SIG-M5 treated with dmso at 0.1 percent for 504 hours (cell line): ENCODE results near the gene TMEM9B.
"Not testable (repeated sequence)": the region's sequence is repeated elsewhere in the genome, so short reads cannot be mapped to it uniquely, and the experiment has no call there.

Experiments
- DNase-seq: peaks from one replicate; lab custom pipeline; 2025; ENCODE audit not compliant: unreplicated experiment; lab: John Stamatoyannopoulos, UW

TMEM9B gene

DNA sequence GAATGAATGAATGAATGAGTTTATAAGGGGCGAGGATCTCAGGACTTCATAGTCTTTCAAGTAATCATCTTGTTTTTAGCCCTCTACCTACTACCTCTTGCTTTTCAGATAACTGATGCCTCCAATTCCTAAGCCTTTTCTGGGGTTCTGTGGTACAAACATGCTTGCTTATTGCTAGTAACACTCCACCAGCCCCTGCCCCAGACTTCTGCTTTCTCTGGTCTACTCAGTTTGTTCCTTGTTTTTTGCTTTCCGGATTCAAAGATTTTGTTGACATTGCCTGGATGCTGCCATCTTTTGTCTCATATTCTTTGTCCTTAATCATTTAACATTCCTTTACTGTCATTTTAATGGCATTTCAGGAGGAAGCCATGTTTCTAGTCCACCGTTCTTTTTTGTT is 8.9 kb upstream of the TMEM9B start:
- DNase-seq: no peak

DNA sequence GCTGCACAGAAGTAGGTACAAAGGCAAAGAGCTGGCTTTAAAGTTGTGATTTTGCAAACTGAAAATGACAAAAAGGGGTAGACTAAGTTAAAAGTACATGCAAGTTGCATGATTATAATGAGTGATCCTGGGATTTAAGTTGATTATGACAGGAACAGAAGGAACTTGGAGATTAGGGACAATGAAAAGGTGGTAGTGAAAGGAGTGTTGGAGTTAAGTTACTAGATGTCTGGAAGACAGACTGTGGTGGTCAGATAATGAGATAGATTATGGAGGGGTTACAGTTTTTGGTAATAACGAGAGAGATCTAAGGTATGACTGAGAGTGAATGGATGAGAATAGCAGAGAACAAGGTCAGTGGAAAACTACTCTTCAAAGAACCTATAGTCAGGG is 7.7 kb upstream of the TMEM9B start:
- no peak for DNase-seq

DNA sequence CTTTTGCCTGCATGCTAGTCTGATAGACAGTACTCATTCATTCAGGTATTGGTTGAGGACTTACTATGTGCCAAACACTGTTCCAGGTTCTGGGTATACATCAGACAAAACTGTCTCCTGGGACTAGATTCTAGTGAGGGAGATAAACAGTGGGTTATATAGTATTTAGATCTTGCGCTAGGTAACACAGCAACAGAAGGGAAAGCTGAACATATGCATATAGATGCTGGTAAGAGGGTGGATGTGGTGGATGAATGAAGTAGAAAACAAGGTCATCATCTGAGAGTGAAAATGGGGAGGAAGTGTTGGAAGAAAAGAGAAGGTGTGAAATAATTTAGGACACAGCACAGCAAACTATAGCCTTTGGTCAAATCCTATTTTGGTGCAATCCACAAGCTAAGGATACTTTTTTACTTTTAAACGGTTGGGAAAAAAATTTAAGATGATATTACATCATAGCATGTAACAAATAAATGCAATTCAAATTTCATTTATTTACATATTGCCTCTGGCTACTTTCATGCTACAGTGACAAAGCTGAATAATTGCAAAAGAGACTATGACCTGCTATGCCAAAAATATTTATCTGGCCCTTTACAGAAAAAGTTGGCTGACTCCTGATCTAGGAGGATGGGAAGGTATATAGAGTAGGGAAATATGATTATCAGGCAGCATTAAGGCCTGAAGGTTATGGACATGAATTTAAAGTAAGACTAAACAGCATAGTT is 7.1 kb upstream of the TMEM9B start:
- DNase-seq: no peak

DNA sequence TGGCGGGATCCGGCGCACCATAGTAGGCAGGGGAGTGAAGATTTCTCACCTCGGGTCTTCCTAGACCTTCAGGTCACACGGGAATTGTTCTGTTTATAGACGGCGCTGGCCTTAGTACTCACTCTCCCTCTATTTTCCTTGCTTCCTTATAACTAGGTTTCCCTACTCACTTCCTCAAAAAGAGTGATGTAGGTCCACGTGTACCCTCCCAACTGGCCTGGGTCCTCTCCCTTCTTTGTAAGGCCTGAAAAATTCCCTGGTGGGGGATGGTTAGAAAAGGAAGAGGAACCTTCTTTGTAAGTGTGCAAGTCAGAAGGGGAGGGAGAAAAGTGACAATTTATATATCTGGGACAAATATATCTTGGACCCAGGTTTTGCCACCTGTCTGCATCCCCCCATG is 2.9 kb upstream of the TMEM9B start:
- no peak for DNase-seq

DNA sequence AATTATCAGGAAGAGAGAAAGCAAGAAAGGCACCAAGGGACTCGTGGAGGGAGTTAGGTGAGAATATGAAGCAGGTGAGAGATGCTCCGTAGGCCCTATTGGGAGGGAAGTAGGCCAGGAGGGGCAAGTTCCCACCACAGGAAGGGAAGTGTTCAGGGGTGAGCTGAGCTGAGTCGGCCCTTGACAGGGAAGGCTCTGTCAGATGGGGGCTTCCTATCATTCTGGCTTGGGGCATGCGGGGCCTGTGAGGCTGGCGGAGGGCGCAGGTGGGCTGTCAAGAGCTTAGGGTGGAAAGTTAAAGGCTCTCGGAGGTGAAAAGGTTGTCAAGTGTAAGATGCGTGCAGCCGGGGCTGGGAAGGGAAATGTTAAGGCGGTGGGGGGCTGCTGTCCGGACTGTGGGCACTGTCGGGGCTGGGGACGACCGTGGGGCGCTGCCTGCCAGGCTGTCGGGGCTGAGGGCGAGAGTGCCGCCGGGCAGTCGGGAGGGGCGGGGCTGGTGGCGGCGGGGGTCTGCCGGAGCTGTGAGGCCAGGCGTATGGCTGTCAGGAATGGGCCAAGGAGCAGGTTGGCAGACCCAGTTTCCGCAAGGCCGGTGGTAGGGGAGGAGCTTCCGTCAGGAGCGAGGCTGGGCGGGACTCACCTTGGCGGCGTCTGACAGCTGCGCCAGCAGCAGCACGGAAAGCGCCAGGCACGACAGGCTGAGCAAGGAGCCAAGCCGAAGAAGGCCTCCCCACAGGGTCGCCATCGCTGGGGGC is 496 bp downstream of the TMEM9B start:
- peak; percentile 56 for DNase-seq

DNA sequence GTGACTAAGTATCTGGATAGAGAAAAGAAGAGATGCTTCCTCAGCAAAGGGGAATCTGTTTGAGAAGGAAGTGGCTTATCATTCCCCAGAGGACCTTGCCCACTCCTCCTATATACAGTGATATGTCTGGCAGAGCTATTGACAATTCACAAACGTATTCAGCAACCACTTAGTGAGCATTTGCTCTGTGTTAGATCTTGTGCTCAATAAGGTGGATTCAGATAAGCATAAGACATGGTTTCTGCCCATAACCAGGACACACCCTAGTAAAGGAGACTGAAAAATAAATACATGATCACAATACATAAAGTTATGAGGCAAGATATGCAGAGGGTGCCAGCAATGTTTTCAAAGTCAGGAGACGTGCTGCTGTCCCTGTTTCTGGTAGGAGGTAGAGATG is 1.4 kb downstream of the TMEM9B start:
- no peak for DNase-seq

DNA sequence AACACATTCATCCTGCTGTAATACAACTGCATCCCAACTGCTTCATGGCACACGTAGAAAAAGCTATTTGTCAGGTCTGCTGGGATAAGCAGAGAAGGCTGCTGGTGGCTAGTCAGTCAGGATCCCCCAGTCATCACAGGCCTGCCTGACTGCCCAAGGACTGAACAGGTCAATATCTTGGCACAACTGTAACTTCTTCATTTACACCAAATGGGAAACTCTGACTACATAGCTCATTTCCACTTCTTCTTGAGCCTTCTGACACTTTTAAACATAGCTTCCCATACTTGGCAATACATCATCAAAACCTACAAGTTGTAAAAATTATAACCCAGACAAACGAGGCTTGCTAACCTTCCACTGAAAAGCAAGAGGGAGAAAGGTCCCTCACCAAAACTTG is 2.8 kb downstream of the TMEM9B start:
- no peak for DNase-seq

DNA sequence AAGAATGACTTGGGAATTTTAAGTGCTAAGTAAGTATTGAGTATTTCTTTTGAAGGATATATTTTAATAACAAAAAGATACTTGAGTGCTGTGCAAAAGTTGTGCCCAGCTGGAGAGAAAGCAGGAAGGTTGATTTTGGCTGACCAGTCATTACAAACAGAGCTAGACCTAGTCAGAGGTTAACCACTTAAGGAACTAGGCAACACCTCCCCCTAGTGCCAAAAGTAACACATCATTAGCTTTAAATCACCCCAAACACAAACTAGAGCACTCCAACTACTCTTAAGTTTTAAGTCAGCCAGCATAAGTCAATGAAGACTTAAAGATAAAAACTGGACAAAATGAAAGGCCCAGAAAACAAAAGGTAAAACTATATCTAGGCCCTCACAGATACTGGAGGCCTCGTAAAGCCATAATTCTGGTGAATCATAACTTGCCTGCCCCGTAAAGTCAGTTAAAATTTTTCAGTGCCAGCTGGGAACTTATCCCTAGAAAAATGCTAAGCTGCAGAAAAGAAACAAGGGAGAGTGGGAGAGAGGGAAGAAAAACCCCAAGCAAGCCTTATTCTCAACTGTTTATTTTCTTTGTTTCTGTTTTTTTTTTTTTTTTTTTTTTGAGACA is 4.6 kb downstream of the TMEM9B start:
- DNase-seq: peak; percentile 60

DNA sequence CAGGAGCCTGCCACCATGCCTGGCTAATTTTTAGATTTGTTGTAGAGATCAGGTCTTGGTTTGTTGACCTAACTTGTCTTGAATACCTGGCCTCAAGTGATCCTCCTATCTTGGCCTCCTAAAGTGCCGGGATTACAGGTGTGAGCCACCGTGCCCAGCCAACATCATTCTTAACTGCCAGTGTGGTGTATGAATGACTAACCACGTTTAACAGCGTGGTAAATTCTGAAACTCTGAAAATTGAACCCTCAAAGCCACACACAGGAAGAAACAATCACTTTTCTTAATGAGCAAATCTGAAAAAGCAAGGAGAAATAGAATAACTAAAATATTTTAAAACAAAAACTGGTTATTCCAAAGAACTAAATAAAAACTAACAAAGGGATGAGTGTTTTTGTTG is 7.4 kb downstream of the TMEM9B start:
- no peak for DNase-seq

DNA sequence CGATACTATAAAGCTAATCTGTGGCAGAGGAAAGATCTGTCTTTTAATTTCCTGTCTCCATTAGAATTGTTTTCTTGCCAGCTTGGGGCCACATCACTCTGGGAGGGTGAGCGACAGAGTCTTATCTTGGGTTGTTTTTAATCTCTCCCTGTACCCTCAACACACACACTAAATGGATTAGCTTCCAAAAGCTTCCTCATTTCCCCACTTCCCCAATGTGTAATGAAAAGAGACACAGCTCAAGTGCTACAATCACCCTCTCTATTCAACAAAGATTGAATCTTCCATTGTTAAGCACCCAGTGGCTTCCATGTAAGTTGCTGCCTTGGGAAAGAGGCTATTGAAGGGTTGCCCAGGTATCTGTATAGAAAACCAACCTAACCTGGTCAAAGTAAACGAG is 15.4 kb downstream of the TMEM9B start:
- DNase-seq: no peak

DNA sequence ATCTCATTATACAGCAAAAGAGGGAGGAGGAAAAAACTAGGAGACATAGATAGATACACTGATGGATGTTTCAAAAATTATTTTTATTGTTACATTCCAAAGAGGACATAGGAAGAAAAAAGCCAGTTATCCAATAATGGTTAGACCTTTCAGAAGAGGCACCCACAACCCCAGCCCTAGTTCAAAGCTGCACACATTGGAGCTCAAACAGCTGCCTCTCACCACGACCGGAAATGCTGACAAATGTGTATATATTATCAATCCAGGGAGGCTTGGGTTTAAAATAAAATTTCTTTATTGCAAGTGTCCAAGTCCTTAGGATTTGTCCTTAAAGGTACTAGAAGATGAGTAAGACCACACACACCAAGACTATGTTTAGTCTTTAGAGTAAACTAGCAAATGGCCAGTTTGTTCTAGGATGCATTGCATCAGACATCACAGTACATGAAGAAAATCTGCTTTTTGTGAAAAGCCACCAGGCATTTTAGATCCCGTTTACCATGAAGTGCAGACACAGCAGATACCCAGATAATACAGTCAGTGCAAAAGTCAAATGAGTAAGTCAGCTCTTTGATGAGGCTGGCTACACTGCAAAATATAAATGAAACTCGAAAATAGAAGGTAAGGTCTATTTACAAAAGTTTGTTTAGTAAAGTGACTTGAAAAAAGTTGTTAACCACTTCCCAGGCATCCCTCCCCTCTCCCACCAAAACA is 16.9 kb downstream of the TMEM9B start:
- no peak for DNase-seq

DNA sequence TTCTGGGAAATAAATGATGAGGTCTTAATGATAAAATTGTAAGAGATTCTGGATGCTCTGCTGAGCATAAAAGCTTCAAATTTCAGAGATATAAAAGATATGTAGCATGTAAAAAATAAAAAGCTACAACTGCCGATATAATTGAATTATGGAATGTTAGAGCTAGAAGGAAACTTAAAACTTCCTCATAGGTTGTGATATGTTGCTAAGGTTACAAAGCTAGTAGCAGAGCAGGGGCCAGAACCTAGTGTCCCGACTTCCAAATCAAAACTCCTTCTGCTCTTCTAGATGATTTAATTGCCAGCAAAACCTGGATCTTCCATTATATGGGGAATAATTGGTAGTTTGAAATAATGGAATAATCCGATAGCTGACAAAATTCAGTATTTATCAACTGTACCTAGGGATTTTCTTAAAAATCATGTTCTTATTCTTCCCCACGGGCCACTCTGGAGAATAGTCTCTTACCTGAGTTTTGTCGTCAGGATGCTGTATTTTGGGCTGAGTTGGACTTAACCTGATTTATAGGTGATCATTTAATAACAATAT is 21.6 kb downstream of the TMEM9B start, which contains the start of gene ASCL3:
TSS of gene ASCL3 (minus strand) at position 499 of the 549 bp plus-strand sequence. CDS start 4,855 bp downstream, outside the sequence.
- no peak for DNase-seq

DNA sequence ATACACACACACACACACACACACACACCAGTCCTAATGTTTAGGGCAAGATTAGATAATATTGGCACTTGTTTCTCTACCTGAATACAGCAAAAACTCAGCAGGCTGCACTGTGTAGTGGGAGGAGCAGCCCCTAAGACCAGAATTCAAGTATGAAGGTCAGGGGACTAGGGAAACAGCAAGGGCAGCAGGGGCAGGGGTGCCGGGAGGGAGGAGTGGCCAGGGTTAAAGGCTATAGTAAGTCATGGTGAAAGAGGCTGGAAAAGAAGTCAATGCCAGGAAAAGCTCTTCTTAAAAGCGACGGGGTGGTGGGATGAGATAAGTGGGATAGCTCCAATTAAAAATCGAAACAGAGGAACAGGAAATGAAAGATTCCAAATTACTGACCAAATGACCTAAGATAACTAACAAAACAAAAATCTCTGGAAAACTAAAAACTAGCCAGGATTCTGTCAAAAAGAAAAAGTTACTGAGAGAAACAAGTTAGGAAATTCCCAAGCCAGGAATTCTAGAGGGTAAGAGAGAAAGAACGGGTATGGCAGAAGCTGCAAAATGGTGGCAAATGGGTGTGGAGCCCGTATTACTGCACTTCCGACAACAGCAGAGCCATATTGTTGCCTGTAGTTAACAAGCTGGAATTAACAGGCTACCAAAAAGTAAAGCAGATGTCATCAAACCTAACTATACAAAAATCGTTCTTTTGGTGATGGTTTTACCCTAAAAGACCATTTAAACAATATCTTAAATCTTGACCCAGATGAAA is 22.7 kb downstream of the TMEM9B start:
- DNase-seq: no peak

DNA sequence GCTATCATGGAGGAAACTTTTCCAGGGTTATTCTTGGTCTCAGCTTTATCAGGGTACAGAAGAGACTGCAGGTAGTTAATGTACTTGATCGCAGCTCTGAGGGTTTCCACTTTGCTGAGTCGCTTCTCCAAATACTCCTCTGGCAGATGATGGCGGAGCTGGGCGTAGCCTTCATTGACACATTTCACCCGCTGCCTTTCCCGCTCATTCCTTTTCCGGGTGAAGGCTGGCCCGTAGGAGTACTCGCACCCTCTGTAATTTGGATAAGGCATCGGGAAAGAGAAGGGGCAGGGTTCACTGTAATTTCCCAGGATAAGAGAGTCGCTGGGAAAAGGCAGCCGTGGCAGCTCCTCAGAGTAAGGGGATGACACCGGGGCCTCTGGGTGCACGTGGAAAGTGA is 26.6 kb downstream of the TMEM9B start:
- no peak for DNase-seq

DNA sequence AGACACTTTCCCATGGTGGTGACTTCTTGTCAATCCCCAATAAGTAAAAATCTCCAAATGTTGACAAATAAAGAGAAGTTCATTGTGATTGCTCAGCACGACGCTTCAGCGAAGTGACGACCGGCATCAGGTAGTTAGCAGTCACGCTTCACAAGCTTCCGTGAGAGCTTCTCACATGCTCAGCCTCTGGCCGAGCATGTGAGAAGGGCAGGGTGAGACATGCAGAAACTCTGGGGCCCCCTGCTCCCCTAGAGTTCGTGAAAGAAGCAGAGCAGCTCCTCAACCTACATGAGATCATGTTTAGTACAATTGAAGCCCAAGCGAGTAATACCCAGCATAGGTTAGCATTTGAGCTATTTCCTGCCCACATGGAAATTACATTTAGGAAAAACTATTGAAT is 27.1 kb downstream of the TMEM9B start:
- DNase-seq: no peak

DNA sequence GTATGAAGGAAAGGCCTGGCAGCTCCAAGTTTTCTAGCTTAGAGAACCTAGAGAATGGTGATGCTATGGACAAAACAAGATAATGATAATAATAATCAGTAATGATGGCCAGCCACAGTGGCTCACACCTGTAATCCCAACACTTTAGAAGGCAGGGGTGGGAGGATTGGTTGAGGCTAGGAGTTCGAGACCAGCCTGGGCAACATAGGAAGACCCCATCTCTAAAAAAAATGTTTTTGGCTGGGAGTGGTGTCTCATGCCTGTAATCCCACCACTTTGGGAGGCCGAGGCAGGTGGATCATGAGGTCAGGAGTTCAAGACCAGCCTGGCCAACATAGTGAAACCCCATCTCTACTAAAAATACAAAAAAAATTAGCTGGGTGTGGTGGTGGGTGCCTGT is 28.5 kb downstream of the TMEM9B start:
- DNase-seq: not testable (repeated sequence)

DNA sequence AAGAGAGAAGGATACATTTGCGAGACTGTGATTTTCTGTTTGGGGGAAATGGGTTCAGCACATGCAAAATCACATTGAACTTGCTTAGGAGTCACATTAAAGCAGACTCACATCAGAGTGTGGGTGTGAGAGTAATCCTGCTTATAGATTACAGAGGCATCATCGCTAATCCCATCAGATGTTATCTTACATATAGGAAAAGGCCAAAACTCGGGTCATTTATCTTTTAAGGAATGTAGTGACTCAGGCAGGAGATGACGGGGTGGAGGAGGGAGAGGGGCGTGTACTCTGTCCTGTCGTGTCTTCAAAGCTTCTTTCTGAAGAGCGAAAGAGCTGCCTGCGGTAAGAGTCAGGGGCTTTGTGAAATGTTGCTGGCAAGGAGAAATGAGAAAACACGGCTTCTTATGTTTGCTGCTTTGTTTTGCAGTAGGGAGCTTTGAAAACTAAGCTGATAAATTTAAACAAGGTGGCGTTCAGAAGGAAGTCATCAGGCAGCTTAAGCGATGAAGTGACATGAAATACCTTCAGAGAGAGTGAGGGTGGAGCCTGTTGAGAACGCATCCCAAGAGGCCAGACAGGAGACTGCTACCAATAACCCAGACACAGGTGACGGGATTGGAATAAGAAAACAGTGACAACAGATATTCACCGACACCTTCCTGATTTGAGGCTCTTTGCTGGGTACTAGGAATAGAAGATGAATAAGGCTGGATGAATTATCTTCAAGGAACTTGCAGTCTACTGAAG is 29.3 kb downstream of the TMEM9B start:
- DNase-seq: no peak

DNA sequence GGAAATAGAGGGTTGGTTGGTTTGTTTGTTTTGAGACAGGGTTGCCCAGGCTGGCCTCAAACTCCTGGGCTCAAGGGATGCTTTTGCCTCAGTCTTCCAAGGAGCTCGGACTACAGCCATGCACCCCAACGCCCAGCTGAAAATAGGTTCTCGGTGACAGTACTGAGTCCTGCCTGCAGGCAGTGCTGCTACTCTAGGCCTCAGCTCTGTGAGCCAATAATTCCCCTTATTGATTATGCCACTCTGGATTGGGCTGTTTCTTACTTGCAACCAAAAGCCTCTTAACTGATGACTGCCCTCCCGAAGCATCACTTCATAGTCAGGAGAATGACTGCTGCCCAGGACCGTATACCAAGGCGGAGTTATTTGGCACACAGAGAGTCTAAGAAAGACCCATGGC is 30.3 kb downstream of the TMEM9B start:
- no peak for DNase-seq

DNA sequence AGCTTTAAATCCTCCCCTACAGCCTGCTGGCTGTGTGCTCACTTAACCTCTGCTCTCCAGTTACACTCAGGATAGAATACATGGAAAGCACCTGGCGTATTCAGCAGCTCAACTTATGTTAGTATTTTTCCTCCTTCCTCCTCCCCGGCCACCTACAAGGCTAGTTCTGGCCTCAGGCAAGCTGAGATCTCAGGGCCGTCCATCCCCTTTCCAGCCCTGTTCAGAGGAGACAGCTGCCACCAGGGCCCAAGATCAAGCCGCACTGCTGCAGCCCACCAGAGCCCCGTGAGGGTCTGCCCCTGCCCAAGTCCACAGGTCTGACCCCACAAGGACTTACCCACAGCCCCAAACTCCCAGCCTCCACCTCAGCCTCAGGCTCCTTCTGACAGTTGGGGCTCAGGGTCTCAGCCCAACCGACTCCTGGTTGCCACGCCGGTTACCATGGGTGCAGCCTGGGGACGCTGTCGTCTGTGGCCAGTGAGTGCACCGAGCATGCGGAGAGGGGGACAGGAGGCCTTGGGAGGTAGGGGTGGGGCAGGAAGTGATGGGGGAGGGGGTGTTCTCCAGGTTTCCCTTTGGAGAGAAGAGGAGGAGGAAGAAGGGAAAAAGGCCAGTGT is 31.6 kb downstream of the TMEM9B start, which contains the start of gene C11orf16:
TSS of gene C11orf16 (minus strand) at position 384 of the 617 bp plus-strand sequence. CDS start 639 bp downstream, outside the sequence.
- DNase-seq: no peak
